Pons (tissue), 1 donor: ENCODE measurements around the gene TCAF1.
"Not testable (repeated sequence)": the region's sequence is repeated elsewhere in the genome, so short reads cannot be mapped to it uniquely, and the experiment has no call there.

ENCODE experiments used
- DNase-seq: peaks from one replicate; pipeline ENCODE4 v3.0.0-alpha.2; 2016; ENCODE audit warnings: low spot score

The TCAF1 gene

DNA sequence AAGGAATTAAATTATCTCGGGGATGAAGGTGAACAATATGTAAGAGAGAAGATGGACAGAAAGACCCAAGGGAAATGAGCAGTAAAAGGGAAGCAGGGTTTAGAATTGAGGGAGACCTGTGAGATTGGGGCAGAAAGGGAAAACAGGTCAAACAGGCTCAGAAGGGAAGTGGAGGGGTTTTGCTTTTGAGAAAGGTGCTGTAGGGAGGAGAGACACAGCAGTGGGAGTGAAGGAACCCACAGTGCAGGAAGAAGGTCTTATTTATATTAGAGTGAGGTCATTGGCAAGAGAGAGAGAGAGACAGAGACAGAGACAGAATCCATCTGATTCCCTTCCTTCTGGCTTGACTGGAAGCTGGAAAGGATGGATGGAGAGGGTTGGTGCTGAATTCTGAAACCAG lies 3.5 kb upstream of the TCAF1 start:
- DNase-seq = no peak

DNA sequence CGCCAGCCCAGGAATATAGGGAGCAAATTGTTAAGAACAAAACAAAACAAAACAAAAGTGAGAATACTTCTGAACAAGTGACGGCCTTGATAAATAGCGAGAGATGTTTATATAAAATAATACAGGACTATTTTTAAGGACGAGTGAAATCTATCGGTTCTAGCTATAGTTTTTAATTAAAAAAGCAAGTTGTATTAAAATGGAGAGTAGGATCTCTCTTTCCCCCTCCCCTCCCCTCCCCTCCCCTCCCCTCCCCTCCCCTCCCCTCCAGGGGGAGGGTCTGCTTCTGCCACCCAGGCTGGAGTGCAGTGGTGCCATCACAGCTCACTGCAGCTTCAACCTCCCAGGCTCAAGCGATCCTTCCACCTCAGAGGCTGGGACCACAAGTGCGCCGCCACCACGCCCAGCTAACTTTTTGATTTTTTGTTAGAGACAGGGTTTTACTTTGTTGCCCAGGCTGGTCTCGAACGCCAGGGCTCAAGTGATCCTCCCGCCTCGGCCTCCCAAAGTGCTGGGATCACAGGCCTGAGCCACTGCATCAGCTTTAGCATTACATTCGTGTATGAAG lies 440 bp upstream of the TCAF1 start:
- no peak for DNase-seq

DNA sequence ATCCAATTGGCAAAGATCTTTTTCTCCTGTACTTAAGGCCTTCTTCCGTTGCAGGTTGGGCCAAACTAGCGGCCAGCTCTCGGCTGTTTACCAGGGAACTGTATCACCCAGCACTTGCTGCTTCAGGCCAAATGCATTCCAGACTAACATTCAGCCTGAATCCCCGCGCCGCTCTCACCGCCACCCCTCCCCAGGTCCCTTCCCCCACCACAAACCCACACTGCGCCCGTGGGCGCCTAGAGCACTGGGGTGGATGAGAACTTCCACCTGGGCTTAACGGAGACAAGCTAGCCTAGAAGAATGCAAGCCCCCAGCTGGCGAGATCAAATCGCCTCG lies 676 bp downstream of the TCAF1 start:
- peak; percentile 56 for DNase-seq

- no peak for DNase-seq
Observed at GRCh38 chr7:143900230-143900766, 1.7 kb downstream of the TCAF1 start.

GRCh38 chr7:143898810-143899209 lies 3.2 kb downstream of the TCAF1 start:
- DNase-seq = no peak

- no peak for DNase-seq
Observed at GRCh38 chr7:143896667-143897066, 5.3 kb downstream of the TCAF1 start.

- DNase-seq = no peak
Observed at GRCh38 chr7:143892527-143893300, 9.3 kb downstream of the TCAF1 start.

- DNase-seq = no peak
Observed at GRCh38 chr7:143891457-143891856, 10.5 kb downstream of the TCAF1 start.

- no peak for DNase-seq
Observed at GRCh38 chr7:143890558-143890957, 11.4 kb downstream of the TCAF1 start.

- no peak for DNase-seq
Observed at GRCh38 chr7:143889068-143889467, 12.9 kb downstream of the TCAF1 start.

- DNase-seq = no peak
Observed at GRCh38 chr7:143886826-143887477, 15.0 kb downstream of the TCAF1 start.

GRCh38 chr7:143885951-143886350 lies 16.0 kb downstream of the TCAF1 start:
- no peak for DNase-seq

GRCh38 chr7:143884969-143885559 lies 16.9 kb downstream of the TCAF1 start:
- DNase-seq = peak; percentile 76

- DNase-seq = no peak
Observed at GRCh38 chr7:143884241-143884968, 17.6 kb downstream of the TCAF1 start.

- DNase-seq = peak; percentile 82
Observed at GRCh38 chr7:143882604-143883078, 19.3 kb downstream of the TCAF1 start.

GRCh38 chr7:143882020-143882603 lies 19.9 kb downstream of the TCAF1 start:
- peak; percentile 89 for DNase-seq

DNA sequence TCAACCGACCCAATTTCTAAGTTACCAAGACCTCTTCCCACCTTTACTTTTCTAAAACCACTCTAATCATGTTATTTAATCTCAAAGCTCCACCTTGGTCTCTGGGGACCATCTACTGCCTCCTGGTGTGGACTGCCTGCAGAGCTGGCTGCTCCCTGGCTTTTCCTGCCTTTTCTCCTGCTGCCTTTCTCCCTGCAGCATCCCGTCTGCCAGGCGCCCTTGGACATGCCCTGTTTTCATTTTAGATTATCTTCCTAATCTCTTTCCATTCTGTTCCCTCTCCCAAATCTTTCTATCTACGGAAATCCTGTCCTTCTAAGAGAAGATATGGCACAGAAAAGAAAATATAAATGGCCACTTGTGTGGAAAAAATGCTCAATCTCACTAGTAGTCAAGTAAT lies 23.1 kb downstream of the TCAF1 start:
- DNase-seq = no peak

DNA sequence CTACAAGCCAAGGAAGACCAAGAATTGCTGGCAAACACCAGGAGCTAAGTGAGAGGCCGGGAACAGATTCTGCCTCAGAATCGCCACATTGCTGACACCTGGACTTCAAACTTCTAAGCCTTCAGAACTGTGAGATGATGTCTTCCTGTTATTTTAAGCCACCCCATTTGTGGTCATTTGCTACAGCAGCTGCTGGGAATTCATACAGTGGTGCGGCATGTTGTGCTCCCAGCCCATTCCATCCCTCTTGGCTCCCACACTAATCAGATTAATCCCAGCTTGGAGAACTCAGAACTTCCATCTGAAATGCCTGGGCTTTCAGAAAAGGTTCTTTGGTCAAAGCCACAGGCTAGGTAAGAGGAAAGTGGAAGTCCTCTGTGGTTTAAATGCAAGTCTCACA lies 24.9 kb downstream of the TCAF1 start:
- DNase-seq = no peak

DNA sequence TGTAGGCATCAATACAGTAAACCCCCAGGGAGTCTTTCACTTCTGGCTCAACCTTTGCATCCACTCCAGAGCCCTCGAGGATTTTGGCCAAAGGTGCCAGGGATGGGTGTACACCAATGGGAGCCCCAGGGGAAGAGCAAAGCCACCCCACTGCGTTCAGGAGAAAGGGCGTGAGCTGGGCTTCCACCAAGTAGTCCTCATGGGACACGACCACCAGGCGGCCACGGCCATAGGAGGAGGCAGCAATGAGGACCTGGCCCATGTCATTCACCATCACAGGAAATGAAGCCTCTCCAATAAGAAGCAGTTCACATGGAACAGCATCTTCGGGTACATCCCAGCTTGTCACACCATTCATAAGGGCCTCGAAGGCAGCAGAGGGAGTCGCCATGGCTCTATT lies 25.8 kb downstream of the TCAF1 start:
- DNase-seq = no peak

- not testable (repeated sequence) for DNase-seq
Observed at GRCh38 chr7:143873242-143873641, 28.7 kb downstream of the TCAF1 start.

- not testable (repeated sequence) for DNase-seq
Observed at GRCh38 chr7:143871534-143871933, 30.4 kb downstream of the TCAF1 start.

DNA sequence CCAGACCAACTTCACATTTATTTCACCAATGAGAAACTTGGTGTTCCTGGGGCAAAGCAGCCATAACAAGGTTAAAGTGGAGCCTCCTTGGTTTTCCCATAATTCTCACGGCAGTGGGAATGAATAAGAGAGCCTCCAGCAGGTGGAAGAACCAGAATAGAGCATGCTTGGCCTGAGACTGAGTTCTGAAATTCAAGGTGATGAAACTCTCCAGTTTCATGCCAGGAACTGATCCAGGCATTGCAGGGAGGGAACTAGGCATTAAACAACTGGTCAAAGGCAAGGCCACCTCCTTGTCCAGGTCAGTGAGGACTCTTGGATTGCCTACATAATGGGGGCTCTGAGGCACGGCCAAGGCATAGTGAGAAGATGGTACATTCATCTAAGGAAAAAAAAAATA lies 44.0 kb downstream of the TCAF1 start:
- DNase-seq = not testable (repeated sequence)
